Uterus (tissue), 4 donors: ENCODE results near the gene NAA10. TPM values are rescaled to one million over a fixed set of nuclear protein-coding genes. Genes with fewer than 3 reads are reported as not detected.

Experiments used
- DNase-seq, 2 donors: peaks; one replicate each; pipeline ENCODE4 v3.0.0-alpha.2; 2019 to 2020
- H3K27ac ChIP-seq, 2 donors: fragments of 200-600 bp; sonication (generic); 1 replicate in 1 of 2; 2 replicates in 1 of 2; pipeline ENCODE4 v1.5.1; 2016 to 2018
- H3K27me3 ChIP-seq, 2 donors: fragments of 200-600 bp; sonication (generic); one replicate each; pipeline ENCODE4 v1.5.1; 2018 to 2019; ENCODE audit warnings: control low read depth in 1 of 2
- H3K36me3 ChIP-seq, 2 donors: fragments of 200-600 bp; sonication (generic); one replicate each; pipeline ENCODE4 v1.5.1; 2019; ENCODE audit warnings: control low read depth in 1 of 2
- H3K4me1 ChIP-seq, 2 donors: fragments of 200-600 bp; sonication (generic); one replicate each; pipeline ENCODE4 v1.5.1; 2018 to 2019; ENCODE audit warnings: control low read depth in 1 of 2
- H3K4me3 ChIP-seq, 2 donors: fragments of 200-600 bp; sonication (generic); 1 replicate in 1 of 2; 2 replicates in 1 of 2; pipeline ENCODE4 v1.5.1; 2018 to 2019; ENCODE audit warnings: mild to moderate bottlenecking in 1 of 2
- H3K9me3 ChIP-seq, 2 donors: fragments of 200-600 bp; sonication (generic); one replicate each; pipeline ENCODE4 v1.5.1; 2019; ENCODE audit warnings: control low read depth in 1 of 2
- CTCF ChIP-seq, 4 experiments: fragments of 200-600 bp in 2 of 4; fragments of 450-650 bp in 2 of 4; sonication (generic) in 2 of 4; IDR thresholded peaks; one replicate each; pipeline ENCODE4 v1.5.1; 2016 to 2019; ENCODE audit warnings: antibody characterized with exemption in 4 of 4, mild to moderate bottlenecking in 2 of 4, moderate library complexity in 1 of 4
- POLR2A ChIP-seq, 2 donors: fragments of 450-650 bp; IDR thresholded peaks; one replicate each; pipeline ENCODE4 v1.6.1; 2016; ENCODE audit warnings: antibody characterized with exemption in 2 of 2, mild to moderate bottlenecking in 1 of 2, moderate library complexity in 1 of 2
- intact Hi-C: fragments of 100-400 bp; cut with DNase I; formaldehyde crosslinking; loops from one replicate; pipeline ENCODE4 v1.15.1; 2023; ENCODE audit warnings: low total_unique reads
- total RNA-seq, 4 donors: library from RNA; depleted of rRNA in 3 of 4; stranded (reverse); fragments of >200 nt in 3 of 4; gene quantifications; one replicate each; pipeline versions ENCODE4 v1.1.0 to v1.2.4, GENCODE V29; 2014 to 2023
- donor health status: DM: yes; HTN: yes; CAD: no.

The NAA10 gene
- total RNA-seq, 4 donors from 2014 or later = 37.9 to 198 (median 109) TPM

- H3K4me1 ChIP-seq = no peaks in the 10 kb centered on the region
- H3K9me3 ChIP-seq = no peaks in the 10 kb centered on the region
- H3K4me3 ChIP-seq = no peak overlapping the region
- H3K27ac ChIP-seq = no peak overlapping the region
- intact Hi-C loops = no loop called here
- no peaks in the 10 kb centered on the region for H3K27me3 ChIP-seq
- DNase-seq = no peak
- no peaks in the 10 kb centered on the region for H3K36me3 ChIP-seq
- no peak for TF ChIP-seq CTCF (IDR thresholded peaks at IDR 0.05)
- no peak for TF ChIP-seq POLR2A (IDR thresholded peaks at IDR 0.05)
Measured at GRCh38 chrX:153957224-153957623, 22.4 kb upstream of the NAA10 start.

GRCh38 chrX:153956044-153956907, 21.4 kb upstream of the NAA10 start:
- no peaks in the 10 kb centered on the region for H3K36me3 ChIP-seq
- no peaks in the 10 kb centered on the region for H3K27me3 ChIP-seq
- H3K4me1 ChIP-seq = no peaks in the 10 kb centered on the region
- H3K9me3 ChIP-seq = no peaks in the 10 kb centered on the region
- no peak overlapping the region for H3K4me3 ChIP-seq
- DNase-seq = no peak
- TF ChIP-seq POLR2A (IDR thresholded peaks at IDR 0.05) (no peak), CTCF (IDR thresholded peaks at IDR 0.05) (no peak)
- intact Hi-C loops = no loop called here
- no peak overlapping the region for H3K27ac ChIP-seq

- intact Hi-C loops = no loop called here
- Histone ChIP-seq H3K4me3 (no peak overlapping the region), H3K4me1 (no peaks in the 10 kb centered on the region), H3K27me3 (no peaks in the 10 kb centered on the region), H3K27ac (no peak overlapping the region), H3K36me3 (no peaks in the 10 kb centered on the region), H3K9me3 (no peaks in the 10 kb centered on the region)
- no peak for DNase-seq
- TF ChIP-seq POLR2A (IDR thresholded peaks at IDR 0.05) (no peak), CTCF (IDR thresholded peaks at IDR 0.05) (no peak)
Measured at GRCh38 chrX:153955228-153955732, 20.4 kb upstream of the NAA10 start.

- no peak for TF ChIP-seq POLR2A (IDR thresholded peaks at IDR 0.05)
- no peak for TF ChIP-seq CTCF (IDR thresholded peaks at IDR 0.05)
- H3K27ac ChIP-seq = peak overlapping the region; percentile 79 to 88
- H3K36me3 ChIP-seq = no peaks in the 10 kb centered on the region
- H3K27me3 ChIP-seq = no peaks in the 10 kb centered on the region
- H3K4me3 ChIP-seq = no peak overlapping the region
- intact Hi-C loops = loop anchor here (5.0 kb wide), 1 partner anchor 192 kb away; the partner anchor contains the start of gene PLXNB3
- H3K9me3 ChIP-seq = no peaks in the 10 kb centered on the region
- H3K4me1 ChIP-seq = no peaks in the 10 kb centered on the region
- DNase-seq = no peak
Measured at GRCh38 chrX:153954558-153955227, 19.9 kb upstream of the NAA10 start.
